HG03432 (cell line): ENCODE measurements around the gene ODAPH.
"Not testable (repeated sequence)": the region's sequence is repeated elsewhere in the genome, so short reads cannot be mapped to it uniquely, and the experiment has no call there.

Experiments used
- ATAC-seq: cut with Tn5 transposase; IDR thresholded peaks from one replicate; pipeline ENCODE4 v1.9.1; 2021; ENCODE audit warnings: mild to moderate bottlenecking, moderate library complexity; ENCODE audit not compliant: unreplicated experiment

The ODAPH gene, protein sequence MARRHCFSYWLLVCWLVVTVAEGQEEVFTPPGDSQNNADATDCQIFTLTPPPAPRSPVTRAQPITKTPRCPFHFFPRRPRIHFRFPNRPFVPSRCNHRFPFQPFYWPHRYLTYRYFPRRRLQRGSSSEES

DNA sequence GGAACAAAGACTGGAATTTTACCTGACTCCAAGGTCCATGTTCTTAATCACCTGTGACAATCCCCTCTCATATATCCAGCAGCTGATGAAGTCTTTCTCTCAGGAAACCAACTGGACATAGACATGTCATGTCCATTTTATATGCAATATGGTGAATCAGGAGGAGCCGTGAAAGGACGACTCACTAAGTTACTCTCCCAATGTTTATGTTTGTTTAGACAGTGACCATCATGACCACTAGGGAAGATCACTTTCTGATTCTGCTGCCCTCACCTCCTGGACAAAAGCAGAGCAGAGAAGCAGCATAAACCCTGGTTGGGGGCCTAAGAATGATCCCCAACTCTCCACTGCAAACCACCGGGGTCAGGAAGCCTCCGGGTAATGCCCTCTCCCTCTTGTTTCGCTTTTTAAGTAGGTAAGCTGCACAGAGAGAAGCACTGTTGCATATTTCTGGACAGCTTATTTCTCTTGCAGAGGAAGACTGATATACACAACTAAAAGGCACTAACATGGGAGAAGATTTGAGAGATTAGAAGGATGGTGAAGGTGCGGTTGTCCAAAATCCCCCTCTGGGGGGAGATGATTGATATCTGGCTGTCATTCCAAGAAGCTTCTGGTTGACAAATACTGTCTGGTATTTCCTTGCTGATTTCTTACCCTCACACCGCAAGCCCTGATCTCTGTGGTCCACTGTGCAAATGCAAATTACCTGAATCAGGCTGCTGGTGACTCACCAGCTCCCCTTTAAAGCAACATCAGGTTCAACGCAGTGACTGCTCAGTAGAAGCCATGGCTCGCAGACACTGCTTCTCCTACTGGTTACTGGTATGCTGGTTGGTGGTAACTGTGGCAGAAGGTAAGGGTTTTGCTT lies at the start of gene ODAPH:
ODAPH (plus strand) TSS at position 773 of the 871 bp plus-strand sequence; CDS start at position 790, 17 bp downstream.
- peak; percentile 95 for ATAC-seq

- ATAC-seq, result not testable (repeated sequence)
Observed at GRCh38 chr4:75509592-75509991, 46.3 kb upstream of the ODAPH start.

DNA sequence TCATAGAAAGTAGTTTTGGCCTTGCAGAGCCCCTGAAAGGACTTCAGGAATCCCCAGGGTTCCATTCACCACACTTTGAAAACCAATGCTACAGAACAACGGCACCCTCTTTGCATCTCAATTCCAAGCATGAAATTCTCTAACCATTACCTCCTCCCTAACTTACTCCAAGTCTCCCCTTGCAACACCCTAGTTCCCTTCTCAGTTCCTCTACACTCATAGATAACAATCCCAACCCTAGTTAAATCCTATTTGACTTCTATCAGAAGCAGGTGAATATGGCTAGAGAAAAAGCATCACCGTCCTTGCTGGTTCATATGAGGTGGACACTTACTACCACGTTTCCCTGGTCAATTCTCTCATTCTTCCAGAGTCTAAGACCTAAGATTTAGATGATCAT lies 44.0 kb upstream of the ODAPH start:
- ATAC-seq, result no peak

GRCh38 chr4:75512386-75513211 lies 43.3 kb upstream of the ODAPH start:
- ATAC-seq, result no peak

- ATAC-seq, result no peak
Observed at GRCh38 chr4:75513526-75514130, 42.2 kb upstream of the ODAPH start.

- peak; percentile 96 for ATAC-seq
Observed at GRCh38 chr4:75514131-75514948, 41.5 kb upstream of the ODAPH start, which contains the start of the genes RCHY1 and THAP6. Gene RCHY1, minus strand, starts transcription at chr4:75514403. Its CDS starts 117 bp downstream, at chr4:75514286. Gene THAP6, plus strand, starts transcription at chr4:75514473. Its CDS starts 980 bp downstream, at chr4:75515453.

DNA sequence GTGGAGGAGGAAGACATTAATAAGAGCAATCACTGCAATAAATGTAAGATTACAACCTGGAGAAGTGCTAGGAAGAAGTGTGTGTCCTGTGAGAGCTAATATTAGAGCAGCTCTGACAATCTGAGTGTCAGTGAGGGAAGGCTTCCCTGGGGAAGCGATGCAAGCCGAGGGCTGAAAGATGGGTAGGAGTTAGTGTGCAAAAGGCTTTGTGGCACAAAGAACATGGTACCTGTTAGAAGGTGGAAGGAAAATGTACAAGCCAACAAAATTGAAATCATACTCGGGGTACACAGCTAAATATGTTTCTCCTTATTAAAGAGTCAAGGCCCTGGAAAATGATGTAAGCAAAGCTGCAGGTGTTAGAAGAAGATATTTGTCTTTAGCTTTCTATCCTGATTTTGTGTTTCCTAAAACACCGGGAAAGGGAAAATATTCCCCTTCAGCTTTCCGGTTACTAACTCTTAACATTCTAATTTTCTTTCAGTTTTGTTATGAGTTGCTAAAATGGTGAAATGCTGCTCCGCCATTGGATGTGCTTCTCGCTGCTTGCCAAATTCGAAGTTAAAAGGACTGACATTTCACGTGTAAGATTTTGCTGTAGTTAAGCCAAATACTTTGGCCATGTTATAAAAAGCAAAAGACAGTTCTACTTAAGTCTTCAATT lies 40.8 kb upstream of the ODAPH start:
- peak; percentile 4 for ATAC-seq

- no peak for ATAC-seq
Observed at GRCh38 chr4:75516144-75516543, 39.7 kb upstream of the ODAPH start.

DNA sequence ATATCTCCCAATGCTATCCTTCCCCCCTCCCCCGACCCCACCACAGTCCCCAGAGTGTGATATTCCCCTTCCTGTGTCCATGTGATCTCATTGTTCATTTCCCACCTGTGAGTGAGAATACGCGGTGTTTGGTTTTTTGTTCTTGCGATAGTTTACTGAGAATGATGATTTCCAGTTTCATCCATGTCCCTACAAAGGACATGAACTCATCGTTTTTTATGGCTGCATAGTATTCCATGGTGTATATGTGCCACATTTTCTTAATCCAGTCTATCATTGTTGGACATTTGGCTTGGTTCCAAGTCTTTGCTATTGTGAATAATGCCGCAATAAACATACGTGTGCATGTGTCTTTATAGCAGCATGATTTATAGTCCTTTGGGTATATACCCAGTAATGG lies 36.4 kb upstream of the ODAPH start:
- not testable (repeated sequence) for ATAC-seq

DNA sequence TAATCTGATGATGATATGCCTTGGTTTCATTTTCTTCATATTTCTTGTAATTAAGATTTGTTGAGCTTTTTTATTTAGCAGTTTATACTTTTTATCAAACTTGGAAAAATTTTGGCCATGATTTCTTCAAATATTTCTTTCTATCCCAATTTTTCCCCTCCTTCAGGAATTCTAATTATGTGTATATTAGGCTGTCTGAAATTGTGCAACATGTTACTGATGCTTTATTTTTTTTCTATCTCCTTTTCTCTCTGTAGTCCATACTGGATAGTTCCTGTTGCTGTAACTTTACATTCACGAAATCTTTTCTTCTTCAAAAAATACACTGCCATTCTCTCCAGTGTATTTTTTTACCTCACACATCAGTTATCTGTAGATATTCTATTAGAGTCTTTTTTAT lies 30.8 kb upstream of the ODAPH start:
- no peak for ATAC-seq

DNA sequence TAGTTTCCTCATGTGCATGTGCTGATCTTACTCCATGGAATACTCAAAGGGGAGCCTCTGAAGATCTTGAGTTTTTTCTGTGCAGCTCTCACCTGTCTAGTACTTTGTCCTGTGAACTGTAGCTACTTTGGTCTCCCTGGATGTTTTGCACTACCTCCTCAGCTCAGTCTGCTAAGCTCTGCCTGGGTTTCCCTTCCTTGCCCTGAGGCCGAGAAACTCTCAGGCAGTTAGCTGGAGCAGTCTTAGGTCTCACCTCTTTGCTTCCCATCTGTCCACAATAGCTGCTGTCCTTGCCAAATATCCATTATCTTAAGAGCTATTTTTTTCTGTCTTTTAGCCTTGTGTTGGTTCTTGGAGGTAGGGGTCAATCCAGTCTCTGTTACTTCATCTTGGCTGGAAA lies 30.0 kb upstream of the ODAPH start:
- ATAC-seq, result no peak

GRCh38 chr4:75527482-75527881 lies 28.4 kb upstream of the ODAPH start:
- no peak for ATAC-seq

GRCh38 chr4:75530556-75531322 lies 25.1 kb upstream of the ODAPH start:
- no peak for ATAC-seq

DNA sequence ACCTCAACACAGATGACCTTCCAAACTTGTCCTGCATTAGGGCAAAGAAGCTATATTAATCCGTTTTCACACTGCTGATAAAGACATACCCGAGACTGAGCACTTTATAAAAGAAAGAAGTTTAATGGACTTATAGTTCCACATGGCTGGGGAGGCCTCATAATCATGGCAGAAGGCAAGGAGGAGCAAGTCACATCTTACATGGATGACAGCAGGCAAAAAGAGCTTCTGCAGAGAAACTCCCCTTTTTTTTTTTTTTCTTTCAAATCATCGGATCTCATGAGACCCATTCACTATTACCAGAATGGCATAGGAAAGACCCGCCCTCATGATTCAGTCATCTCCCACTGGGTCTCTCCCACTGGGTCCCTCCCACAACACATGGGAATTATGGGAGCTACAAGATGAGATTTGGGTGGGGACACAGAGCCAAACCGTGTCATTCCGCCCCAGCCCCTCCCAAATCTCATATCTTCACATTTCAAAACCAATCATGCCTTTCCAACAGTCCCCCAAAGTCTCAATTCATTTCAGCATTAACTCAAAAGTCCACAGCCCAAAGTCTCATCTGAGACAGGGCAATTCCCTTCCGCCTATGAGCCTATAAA lies 24.2 kb upstream of the ODAPH start:
- not testable (repeated sequence) for ATAC-seq

DNA sequence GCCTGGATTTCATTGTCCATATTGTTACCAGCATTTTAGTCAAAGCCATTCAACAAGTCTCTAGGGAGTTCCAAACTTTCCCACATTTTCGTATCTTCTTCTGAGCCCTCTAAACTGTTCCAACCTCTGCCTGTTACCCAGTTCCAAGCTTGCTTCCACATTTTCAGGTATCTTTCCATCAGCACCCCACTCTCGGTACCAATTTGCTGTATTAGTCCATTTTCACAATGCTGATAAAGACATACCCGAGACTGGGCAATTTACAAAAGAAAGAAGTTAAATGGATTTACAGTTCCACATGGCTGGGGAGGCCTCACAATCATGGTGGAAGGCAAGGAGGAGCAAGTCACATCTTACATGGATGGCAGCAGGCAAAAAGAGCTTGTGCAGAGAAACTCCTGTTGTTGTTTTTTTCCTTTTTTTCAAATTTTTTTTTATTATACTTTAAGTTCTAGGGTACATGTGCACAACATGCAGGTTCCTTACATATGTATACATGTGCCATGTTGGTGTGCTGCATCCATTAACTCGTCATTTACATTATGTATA lies 22.5 kb upstream of the ODAPH start:
- ATAC-seq, result not testable (repeated sequence)

GRCh38 chr4:75533926-75534325 lies 21.9 kb upstream of the ODAPH start:
- not testable (repeated sequence) for ATAC-seq

DNA sequence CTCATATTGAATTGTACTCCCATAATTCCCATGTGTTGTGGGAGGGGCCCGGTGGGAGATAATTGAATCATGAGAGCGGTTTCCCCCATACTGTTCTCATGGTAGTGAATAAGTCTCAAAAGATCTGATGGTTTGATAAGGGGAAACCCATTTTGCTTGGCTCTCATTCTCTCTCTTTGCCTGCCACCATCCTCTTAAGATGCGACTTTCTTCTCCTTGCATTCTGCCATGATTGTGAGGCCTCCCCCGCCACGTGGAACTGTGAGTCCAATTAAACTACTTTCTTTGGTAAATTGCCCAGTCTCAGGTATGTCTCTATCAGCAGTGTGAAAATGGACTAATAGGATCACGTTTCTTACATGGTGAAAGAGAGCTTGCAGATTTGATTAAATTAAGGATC lies 18.6 kb upstream of the ODAPH start:
- not testable (repeated sequence) for ATAC-seq

- no peak for ATAC-seq
Observed at GRCh38 chr4:75542824-75543223, 13.0 kb upstream of the ODAPH start.
